Upper lobe of left lung (tissue), 4 donors: ENCODE measurements around the gene GMDS.

Source experiments
- EP300 ChIP-seq, 4 donors: sonication (generic); formaldehyde crosslinking; IDR thresholded peaks; one replicate each; pipeline ENCODE4 v1.5.1; 2017; ENCODE audit warnings: antibody characterized with exemption in 4 of 4, control low read depth in 2 of 4
- POLR2A ChIP-seq, 4 donors: fragments of 450-650 bp; IDR thresholded peaks; one replicate each; pipeline ENCODE4 v1.5.1; 2016 to 2017; ENCODE audit warnings: antibody characterized with exemption in 4 of 4, mild to moderate bottlenecking in 2 of 4
- POLR2AphosphoS5 ChIP-seq, 2 donors: sonication (generic); formaldehyde crosslinking; IDR thresholded peaks; one replicate each; pipeline ENCODE4 v1.5.1; 2017; ENCODE audit warnings: antibody characterized with exemption in 2 of 2
- TF ChIP-seq, protein P1 (sequence below), 6 experiments: fragments of 450-650 bp in 4 of 6; fragments of 200-600 bp in 2 of 6; sonication (generic) in 2 of 6; IDR thresholded peaks; one replicate each; pipeline ENCODE4 v1.5.1; 2016 to 2019; ENCODE audit warnings: antibody characterized with exemption in 6 of 6

- TF ChIP-seq POLR2A (IDR thresholded peaks at IDR 0.05) (no peak), EP300 (IDR thresholded peaks at IDR 0.05) (no peak), POLR2AphosphoS5 (IDR thresholded peaks at IDR 0.05) (no peak)
- TF ChIP-seq, protein P1, sequence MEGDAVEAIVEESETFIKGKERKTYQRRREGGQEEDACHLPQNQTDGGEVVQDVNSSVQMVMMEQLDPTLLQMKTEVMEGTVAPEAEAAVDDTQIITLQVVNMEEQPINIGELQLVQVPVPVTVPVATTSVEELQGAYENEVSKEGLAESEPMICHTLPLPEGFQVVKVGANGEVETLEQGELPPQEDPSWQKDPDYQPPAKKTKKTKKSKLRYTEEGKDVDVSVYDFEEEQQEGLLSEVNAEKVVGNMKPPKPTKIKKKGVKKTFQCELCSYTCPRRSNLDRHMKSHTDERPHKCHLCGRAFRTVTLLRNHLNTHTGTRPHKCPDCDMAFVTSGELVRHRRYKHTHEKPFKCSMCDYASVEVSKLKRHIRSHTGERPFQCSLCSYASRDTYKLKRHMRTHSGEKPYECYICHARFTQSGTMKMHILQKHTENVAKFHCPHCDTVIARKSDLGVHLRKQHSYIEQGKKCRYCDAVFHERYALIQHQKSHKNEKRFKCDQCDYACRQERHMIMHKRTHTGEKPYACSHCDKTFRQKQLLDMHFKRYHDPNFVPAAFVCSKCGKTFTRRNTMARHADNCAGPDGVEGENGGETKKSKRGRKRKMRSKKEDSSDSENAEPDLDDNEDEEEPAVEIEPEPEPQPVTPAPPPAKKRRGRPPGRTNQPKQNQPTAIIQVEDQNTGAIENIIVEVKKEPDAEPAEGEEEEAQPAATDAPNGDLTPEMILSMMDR (IDR thresholded peaks at IDR 0.05): no peak
Measured at GRCh38 chr6:1988843-1989242, 256.6 kb downstream of the GMDS start.
